Measurements from ENCODE around the gene SMYD3.

Gene SMYD3

GRCh38 chr1:246110343-246111219 lies 396.5 kb downstream of the SMYD3 start:
- FAIRE-seq (no peak), DNase-seq (ENCODE audit: low spot score) (peak; percentile 11)

DNA sequence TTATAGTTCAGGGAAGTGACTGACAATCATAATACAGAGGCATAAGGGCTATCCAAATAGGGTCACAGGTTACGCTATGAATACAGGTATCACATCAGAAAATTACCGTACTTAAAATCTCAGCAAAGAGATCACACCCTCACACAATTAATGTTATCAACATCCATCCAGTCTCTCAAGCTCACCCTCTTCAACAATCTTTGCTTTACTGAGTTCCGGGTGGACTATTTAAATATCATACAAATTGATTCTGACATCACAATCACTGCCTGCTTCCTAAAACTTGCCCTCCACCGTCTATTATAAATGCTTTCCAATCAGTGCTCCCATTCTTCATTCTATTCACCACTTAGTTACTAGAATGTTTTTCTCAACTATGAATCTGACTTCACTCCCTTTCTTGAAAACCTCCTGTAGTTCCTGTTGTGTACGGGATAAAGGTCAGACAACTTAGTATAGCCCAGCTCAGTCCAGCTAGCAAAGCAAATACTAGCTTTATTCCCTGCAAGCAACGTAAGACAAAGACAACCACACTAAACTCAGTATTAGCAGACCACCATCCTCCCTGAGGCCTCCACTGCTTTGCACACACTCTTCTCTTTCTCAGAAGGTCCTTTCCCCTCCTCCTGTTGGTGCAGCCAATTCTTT lies 398.7 kb downstream of the SMYD3 start:
- no peak for DNase-seq (ENCODE audit: low spot score)
- no peak for FAIRE-seq

DNA sequence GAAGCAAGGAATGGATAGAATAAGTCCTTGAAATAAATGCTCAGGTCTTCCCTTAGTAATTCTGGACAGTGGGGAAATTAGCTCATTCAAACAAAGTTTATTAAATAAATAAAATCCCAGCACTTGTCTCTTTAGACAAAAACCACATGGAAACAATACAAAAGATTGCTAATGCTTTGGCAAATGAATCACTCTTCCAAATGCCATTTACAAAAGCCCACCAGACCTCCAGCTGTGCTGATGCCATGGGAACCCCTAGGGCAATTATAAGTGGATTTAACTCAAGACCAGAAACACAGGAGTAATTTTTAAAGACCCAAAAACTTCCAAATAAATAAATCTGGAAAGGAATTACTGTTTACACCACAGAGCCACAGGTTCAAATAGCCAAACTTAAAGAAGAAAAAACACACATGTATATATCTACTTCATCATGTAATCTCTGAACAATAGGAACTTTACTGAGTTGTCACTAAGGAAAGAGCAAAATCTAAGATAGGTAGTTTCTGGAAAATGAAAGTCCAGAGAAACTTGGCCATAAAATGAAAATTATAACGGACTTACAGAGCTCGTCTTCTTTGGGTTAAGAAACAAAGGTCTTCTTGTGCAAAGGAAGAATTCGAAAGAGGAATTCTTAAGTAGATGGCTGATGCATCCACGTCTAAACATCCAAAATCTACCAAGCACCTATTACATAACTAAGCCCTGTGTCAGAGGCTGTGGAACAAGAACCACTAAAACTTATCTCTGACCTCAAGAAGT lies 399.4 kb downstream of the SMYD3 start:
- DNase-seq (ENCODE audit: low spot score) (no peak), FAIRE-seq (no peak)

DNA sequence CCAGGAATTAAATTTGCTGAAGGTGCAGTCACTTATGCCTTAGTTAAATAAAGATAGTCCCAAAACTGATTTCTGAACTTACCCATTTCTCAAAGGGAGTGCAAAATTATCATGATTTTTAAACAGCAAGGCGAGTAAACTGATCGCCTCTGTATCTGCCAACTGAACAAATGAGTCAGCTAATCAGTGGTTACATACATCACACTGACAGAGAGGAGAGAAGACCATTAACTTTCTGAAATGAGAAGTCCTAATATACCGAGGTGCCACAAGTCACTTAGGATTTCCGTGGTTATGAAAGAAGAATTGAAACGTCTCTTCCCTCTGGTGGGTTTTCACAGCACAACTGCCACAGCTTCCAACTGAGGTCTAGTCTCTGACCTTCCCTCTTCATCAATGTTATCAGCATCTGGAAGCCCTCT lies 400.7 kb downstream of the SMYD3 start:
- FAIRE-seq (no peak), DNase-seq (ENCODE audit: low spot score) (no peak)

- peak; percentile 12 for DNase-seq (ENCODE audit: low spot score)
- no peak for FAIRE-seq
Observed at GRCh38 chr1:246104927-246105326, 402.2 kb downstream of the SMYD3 start.

GRCh38 chr1:246099570-246099969 lies 407.5 kb downstream of the SMYD3 start:
- DNase-seq (ENCODE audit: low spot score) (no peak), FAIRE-seq (no peak)

DNA sequence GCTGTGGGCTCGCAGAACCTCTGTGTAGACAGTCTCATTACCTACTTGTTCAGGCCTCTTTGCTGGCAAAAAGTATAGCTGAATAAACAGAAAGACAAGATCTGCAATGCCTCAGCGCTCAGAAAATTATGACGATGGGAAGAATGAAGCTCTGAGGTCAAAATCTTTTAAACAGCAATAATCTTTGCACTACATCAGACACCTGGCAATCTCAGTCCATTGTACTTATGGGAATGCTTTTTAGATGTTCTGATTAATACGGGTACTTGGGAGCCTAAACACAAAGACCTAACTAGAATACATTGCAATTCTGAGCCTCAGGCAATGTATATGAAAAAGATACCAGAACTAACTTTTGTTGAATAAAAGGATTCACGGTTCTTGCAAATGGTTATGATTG lies 410.7 kb downstream of the SMYD3 start:
- no peak for DNase-seq (ENCODE audit: low spot score)
- FAIRE-seq, result no peak

GRCh38 chr1:246095443-246095842 lies 411.6 kb downstream of the SMYD3 start:
- DNase-seq (ENCODE audit: low spot score), result no peak
- FAIRE-seq, result no peak

GRCh38 chr1:246093230-246093629 lies 413.8 kb downstream of the SMYD3 start:
- FAIRE-seq (no peak), DNase-seq (ENCODE audit: low spot score) (no peak)

GRCh38 chr1:246092136-246092535 lies 414.9 kb downstream of the SMYD3 start:
- DNase-seq (ENCODE audit: low spot score), result no peak

DNA sequence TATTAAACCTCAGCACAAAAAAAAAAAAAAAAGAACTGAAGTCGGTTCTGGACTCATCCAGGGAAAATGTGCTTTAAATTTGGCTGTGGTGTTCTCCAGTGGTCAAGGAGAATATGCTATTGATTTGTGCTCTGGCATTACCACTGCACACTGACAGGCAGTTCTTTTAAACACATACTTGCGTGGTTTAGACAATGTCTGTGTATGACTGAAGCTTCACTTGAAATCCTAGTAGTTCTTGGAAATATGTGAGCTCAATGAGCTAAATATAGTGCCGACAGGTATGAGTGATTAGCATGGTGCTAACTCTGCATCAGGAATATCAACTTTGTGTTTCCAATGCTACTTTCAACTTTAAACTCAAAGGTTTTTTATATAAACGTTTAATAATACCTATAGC lies 415.6 kb downstream of the SMYD3 start:
- FAIRE-seq (no peak), DNase-seq (ENCODE audit: low spot score) (no peak)

More at GRCh38 chr1:246092136-246092535, 414.9 kb downstream of the SMYD3 start:
- FAIRE-seq, result no peak

DNA sequence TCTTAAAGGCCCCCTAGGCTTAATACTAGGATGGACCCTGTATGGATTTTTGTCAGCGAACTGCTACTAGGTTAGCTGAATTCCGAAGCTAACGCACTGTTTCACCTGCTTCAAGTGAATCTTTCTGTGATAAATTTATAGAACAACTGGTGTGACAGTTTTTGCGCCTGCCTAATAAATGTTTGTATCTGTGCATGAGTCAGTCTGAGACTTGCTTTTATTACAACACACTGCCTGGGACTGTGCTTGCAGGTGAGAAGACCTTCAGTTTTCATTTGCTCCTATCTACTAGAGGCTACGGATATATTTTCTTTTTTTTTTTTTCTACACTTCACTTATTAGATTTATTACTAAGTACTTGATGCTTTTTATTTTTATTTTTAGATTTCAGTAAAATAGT lies 420.9 kb downstream of the SMYD3 start:
- no peak for FAIRE-seq
- DNase-seq (ENCODE audit: low spot score), result no peak

GRCh38 chr1:246083416-246083815 lies 423.7 kb downstream of the SMYD3 start:
- no peak for FAIRE-seq
- no peak for DNase-seq (ENCODE audit: low spot score)

- no peak for FAIRE-seq
Observed at GRCh38 chr1:246081856-246082668, 425.0 kb downstream of the SMYD3 start.

DNA sequence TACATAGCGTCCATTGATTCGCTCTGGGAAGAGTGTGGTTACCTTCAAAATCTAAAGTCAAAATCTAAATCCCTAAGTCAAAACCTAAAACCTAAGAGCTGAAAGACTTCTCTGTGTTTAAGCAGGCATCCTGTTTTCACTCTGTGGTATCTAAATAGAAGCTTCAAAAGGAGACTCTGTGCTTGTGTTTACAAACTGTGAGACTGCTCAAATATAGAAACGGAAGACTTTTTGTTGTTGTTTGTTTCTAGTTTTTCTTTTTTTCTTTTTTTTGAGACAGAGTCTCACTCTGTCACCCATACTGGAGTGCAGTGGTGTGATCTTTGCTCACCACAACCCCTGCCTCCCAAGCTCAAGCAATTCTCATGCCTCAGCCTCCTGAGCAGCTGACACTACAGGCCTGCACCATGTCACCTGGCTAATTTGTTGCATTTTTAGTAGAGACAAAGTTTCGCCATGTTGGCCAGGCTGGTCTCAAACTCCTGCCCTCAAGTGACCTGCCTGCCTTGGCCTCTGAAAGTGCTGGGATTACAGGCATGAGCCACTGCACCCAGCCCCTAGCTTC lies 425.9 kb downstream of the SMYD3 start:
- FAIRE-seq, result no peak
- DNase-seq (ENCODE audit: low spot score), result no peak

More at GRCh38 chr1:246081856-246082668, 425.0 kb downstream of the SMYD3 start:
- no peak for DNase-seq (ENCODE audit: low spot score)

GRCh38 chr1:246080031-246080430 lies 427.0 kb downstream of the SMYD3 start:
- FAIRE-seq (no peak), DNase-seq (ENCODE audit: low spot score) (no peak)

GRCh38 chr1:246078888-246079252 lies 428.2 kb downstream of the SMYD3 start:
- FAIRE-seq (no peak), DNase-seq (ENCODE audit: low spot score) (no peak)

DNA sequence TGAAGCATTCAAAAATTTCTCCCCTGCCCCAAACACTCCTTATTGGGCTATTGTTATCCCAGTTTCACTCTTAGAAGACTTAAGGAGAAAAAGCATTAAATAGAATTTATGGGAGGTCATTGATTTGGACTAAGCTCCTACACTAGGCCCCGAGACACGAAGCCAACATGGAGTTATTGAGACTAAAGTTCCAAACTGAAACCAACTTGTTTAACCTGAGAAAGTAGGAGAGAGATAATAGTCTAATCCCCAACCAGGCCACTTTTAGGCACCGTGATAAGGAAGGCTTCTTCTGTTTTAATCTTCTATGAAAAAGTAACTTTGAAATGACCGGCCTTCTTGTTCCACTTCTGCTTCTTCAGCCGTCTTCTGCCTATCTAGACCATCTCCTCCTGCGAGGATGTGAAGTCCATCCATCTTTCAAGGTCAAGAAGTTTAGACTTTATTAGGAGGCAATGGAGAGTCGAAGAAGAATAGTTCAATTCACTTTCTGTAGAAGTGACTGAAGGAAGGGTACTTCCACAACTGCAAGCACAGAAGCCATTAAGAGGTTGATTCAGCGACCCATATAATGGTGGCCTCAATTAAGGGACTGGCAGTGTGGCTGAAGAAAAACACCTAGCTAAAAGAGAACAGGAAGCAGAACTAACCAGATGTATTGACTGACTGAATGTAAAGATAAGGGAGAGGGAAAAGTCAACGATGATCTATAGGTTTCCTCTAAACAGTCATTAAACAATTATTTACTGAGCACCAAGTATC lies 428.8 kb downstream of the SMYD3 start:
- no peak for FAIRE-seq
- no peak for DNase-seq (ENCODE audit: low spot score)

GRCh38 chr1:246077476-246077875 lies 429.6 kb downstream of the SMYD3 start:
- FAIRE-seq (no peak), DNase-seq (ENCODE audit: low spot score) (no peak)

DNA sequence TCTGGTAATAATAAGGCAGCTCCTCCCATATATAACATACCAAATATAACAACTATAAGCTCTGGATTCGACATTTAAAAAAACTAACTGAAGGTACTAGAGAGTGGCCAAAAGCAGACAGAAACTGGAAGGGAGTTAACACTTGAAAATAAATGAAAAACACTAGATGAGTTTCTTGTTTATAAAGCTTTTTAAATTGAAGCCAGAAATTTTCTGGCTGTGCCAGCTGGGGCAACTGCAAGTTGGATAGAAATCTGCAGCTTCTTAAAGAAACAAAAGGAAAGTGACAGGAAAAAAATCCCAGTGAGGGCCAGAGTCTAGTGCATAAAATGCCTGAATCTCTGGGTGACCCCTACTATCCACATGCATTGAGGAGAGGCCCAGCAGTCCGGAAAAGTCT lies 432.7 kb downstream of the SMYD3 start:
- DNase-seq (ENCODE audit: low spot score) (no peak), FAIRE-seq (no peak)

Data from urothelium cell line (cell line).